ENCODE data around the gene SBF1.
"Not testable (repeated sequence)": the region's sequence is repeated elsewhere in the genome, so short reads cannot be mapped to it uniquely, and the experiment has no call there.

SBF1 gene, protein sequence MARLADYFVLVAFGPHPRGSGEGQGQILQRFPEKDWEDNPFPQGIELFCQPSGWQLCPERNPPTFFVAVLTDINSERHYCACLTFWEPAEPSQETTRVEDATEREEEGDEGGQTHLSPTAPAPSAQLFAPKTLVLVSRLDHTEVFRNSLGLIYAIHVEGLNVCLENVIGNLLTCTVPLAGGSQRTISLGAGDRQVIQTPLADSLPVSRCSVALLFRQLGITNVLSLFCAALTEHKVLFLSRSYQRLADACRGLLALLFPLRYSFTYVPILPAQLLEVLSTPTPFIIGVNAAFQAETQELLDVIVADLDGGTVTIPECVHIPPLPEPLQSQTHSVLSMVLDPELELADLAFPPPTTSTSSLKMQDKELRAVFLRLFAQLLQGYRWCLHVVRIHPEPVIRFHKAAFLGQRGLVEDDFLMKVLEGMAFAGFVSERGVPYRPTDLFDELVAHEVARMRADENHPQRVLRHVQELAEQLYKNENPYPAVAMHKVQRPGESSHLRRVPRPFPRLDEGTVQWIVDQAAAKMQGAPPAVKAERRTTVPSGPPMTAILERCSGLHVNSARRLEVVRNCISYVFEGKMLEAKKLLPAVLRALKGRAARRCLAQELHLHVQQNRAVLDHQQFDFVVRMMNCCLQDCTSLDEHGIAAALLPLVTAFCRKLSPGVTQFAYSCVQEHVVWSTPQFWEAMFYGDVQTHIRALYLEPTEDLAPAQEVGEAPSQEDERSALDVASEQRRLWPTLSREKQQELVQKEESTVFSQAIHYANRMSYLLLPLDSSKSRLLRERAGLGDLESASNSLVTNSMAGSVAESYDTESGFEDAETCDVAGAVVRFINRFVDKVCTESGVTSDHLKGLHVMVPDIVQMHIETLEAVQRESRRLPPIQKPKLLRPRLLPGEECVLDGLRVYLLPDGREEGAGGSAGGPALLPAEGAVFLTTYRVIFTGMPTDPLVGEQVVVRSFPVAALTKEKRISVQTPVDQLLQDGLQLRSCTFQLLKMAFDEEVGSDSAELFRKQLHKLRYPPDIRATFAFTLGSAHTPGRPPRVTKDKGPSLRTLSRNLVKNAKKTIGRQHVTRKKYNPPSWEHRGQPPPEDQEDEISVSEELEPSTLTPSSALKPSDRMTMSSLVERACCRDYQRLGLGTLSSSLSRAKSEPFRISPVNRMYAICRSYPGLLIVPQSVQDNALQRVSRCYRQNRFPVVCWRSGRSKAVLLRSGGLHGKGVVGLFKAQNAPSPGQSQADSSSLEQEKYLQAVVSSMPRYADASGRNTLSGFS (N-terminal part only)

DNA sequence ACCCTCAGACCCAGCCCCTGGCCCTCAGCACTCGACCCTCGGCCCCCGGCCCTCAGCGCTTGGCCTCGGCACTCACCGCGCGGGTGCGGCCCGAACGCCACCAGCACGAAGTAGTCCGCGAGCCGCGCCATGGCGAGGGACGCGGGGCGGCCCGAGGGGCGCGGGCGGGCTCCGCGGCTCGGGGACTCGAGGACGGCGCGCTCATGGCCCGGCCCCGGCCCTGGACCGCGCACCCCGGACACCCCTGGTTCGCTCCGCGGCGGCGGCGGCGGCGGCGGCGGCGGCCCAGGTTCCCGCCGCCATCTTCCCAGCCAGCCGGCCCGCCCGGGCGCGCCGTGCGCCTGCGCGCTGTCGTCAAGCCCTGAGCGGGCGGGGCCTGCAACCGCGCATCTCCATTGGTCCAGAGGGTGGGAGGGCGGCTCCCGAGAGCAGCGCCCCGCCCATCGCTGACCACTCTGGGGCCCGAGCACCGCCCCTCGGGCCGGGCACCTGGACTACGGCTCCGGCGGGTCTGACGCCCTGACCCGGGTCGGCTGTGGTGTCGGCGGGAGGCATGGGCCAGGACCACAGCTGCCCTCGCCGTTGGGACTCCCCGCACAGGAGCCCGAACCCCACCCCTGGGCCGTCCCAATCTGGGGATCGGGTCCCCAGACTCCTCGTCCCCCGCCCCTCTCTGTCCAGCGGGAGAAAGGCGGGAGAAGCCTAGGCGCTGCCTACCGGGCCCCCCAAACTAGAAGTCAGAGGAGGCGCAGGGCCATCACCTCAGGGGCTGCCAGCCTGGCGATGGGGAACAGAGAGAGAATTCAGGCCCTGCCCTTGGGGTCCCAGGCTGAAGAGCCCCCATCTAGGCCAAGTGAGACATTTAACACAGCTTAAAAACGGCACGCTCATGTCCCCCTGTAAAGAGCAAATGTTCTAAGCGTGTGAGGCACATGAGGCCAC is at the start of gene SBF1:
SBF1 (minus strand) TSS at position 326 of the 942 bp plus-strand sequence; CDS start at position 131, 195 bp downstream.
- FAIRE-seq, result no peak

DNA sequence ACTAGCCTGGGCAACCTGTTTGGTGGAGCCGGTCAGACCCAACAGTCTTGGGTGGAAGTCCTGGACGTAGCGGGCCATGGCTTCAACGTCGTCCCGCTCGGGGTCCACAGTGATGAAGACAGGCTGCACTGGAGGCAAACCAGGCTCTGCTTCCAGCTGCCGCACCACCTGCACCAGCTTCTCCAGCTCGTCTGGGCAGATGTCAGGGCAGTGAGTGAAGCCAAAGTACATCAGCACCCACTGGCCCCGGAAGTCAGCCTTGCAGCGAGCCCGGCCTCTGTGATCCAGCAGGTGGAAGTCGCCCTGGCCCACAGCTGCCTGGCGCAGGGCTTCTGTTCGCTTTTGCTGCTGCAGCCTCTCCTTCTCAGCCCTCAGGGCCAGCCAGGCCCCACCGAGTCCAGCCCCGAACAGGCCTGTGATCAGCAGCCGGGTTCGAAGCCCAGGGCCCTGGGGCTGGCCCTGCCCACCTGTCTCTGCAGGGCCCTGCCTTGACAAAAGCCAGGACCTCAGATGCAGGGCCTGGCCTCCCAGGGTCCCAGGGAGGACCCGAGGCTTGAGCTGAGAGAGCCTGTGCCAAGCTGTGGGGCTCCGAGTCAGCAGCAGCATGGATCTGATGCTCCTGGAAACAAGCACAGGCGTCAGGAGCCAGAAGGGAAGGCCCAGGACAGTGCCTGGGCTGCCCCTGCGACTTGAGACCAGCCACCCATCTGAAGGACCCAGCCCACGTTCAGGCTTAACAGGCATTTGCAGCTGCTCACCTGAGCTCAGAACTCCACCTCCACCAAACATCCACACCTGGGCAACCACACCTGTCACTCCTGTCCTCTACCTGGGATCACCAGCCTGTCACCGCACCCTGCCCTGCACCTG is 49.2 kb upstream of the SBF1 start:
- no peak for FAIRE-seq

DNA sequence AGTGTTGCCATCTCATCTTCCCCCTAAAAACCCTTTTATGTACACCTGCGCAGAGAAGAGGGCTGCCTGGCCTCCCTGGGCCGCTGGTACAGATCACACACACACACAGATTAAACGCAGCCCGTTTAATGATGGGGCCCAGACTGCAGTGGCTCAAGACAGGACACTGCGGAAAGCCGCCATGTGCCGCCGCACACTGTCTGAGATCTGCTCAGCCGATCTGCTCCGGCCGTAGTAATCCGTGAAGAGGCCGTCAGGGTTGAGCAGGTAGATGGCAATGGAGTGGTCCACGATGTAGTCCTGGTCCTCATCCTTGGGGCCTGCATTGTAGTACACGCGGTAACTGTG is 48.6 kb upstream of the SBF1 start:
- no peak for FAIRE-seq

DNA sequence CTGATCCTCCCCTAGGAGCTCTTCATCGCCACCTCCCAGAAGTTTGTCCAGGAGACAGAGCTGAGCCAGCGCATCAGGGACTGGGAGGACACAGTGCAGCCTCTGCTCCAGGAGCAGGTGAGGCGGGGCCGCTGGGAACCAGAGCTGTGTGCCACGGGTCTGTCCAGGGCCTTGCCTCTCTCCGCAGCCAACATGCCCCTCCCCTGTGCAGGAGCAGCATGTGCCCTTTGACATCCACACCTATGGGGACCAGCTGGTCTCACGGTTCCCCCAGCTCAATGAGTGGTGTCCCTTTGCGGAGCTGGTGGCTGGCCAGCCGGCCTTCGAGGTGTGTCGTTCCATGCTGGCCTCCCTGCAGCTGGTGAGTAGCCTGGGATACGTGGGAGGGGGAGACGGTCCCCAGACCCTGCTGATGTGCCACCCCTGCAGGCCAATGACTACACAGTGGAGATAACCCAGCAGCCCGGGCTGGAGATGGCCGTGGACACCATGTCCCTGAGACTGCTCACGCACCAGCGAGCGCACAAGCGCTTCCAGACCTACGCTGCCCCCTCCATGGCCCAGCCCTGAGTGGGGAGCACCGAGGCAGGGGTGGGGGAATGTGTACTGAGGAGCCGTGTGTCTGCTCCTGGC is 48.1 kb upstream of the SBF1 start:
- FAIRE-seq, result no peak

DNA sequence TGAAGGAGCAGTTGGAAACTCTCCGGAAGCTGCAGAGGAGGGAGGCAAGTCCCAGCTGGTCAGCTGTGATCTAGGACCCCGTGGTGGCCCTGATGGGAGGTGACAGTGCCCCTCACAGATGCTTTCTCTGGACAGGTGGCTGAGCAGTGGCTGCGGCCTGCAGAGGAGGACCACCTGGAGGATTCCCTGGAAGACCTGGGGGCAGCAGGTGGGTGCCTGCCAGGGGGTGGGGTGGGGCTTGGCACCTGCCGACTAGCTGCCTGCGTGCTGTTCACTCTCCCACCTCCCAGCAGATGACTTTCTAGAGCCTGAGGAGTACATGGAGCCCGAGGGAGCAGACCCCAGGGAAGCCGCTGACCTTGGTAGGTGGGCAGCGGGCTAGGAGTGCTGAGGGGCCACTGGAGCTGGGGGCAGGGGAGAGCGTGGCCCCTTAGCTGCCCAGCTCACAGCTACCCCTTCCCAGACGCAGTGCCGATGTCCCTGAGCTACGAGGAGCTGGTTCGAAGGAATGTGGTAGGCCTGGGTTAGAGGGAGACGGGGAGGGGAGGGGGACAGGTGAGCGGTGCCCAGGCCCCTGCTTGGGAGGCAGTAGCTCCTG is 47.5 kb upstream of the SBF1 start:
- no peak for FAIRE-seq

DNA sequence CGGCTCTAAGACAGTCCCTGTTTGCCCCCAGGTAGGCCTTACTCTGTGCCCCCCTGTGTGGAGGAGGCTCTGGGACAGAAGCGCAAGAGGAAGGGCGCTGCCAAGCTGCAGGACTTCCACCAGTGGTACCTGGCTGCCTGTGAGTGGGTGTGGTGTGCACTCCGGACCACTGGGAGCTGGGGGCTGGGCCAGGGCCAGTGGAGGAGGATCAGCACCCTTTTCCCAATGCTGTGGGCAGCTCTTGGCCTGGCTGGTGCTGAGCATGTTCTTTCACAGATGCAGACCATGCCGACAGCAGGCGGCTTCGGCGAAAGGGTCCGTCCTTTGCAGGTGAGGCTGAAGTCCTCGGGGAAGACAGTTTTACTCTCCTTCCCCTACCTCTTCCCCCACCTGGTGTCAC is 46.9 kb upstream of the SBF1 start:
- no peak for FAIRE-seq

DNA sequence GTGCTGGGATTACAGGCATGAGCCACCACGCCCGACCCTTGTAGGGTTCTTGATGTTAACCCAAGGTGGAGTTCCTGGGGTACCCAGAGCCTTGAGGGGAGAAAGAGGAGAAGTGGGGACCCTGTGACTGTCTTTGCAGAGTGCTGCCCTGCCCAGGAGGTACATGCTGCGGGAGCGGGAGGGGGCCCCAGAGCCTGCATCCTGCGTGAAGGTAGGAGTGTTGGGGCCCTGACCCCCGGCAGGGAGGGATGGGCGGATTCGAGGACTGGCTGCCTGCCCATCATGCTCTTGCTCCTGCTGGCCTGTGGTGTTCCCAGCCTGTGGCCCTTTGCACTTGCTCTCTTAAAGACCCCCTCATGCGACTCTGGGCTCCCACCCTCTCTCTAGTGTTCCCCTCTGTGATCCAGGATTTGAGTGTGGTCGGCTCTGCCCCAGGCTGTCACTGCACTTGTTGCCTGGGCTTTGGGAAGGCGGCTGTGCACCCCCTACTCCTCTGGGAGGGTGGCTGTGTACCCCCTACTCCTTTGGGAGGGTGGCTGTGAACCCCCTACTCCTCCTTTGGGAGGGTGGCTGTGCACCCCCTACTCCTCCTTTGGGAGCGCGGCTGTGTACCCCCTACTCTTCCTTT is 46.1 kb upstream of the SBF1 start:
- FAIRE-seq, result no peak

DNA sequence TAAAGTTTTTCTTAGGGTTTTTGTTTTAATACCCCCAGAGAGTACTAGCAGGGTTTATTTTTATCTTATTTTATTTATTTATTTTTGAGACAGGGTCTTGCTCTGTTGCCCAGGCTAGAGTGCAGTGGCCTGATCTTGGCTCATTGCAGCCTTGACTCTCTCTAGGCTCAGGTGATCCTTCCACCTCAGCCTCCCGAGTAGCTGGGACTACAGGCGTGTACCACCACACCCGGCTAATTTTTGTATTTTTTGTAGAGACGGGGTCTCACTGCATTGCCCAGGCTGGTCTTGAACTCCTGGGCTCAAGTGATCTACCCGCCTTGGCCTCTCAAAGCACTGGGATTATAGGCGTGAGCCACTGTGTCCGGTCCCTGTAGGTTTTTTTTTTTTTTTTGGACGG is 45.3 kb upstream of the SBF1 start:
- FAIRE-seq, result not testable (repeated sequence)

DNA sequence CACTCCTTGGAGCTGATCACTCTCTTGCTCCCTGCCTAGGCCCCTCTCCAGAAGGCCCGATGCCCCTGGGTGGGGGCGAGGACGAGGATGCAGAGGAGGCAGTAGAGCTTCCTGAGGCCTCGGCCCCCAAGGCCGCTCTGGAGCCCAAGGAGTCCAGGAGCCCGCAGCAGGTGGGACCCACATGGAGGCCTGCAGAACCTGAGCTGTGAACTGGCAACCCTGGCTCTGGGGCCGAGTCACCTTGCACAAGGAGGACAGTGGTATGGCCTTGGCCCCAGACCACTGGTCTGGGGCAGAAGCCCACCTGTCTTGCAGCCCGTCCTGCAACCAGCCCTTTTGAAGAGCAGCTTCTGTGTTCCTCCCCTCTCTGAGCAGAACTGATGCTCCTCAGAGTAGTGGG is 44.3 kb upstream of the SBF1 start:
- no peak for FAIRE-seq

DNA sequence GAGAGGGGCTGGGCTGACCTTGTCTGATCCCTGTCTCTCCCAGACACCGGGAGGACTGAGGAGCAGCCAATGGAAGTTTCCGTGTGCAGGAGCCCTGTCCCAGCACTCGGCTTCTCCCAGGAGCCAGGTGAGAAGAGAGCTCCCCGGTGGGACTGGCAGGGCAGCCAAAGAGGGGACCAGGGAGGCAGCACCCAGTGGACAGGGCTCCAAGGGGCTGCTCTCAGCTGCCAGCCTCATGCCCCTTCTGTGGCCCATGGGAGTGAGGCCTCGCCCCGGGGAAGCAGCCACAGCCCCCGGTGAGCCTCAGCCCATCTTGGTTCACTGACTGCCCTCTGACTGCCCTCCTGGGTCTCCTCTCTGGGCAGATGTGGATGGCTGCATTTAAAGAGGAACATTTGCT is 43.8 kb upstream of the SBF1 start:
- FAIRE-seq, result no peak

DNA sequence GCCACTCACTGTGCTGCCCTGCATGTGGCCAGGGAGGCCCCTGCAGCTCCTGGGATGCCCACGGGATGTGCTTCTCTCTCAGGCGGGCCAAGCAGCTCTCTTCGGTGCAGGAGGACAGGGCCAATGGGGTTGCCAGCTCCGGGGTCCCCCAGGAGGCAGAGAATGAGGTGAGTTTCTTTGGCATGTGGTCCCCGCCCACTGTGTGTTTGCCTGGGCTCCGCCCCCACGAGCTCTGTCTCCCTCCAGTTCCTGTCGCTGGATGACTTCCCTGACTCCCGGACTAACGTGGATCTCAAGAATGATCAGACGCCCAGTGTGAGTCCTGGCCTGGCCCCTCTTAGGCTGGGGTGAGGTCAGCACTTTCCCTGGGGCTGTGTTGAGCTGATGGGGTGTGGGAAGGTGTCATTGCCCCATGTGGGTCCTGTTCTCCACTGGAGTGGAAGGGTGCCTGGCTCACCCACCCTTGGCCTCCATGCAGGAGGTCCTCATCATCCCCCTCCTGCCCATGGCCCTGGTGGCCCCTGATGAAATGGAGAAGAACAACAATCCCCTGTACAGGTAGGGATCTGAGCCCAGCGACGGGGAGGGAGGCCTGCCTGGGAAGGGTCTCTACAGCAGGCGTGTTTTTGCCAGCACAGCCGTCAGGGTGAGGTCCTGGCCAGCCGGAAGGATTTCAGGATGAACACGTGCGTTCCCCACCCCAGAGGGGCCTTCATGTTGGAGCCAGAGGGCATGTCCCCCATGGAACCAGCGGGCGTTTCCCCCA is 42.8 kb upstream of the SBF1 start:
- FAIRE-seq, result no peak

DNA sequence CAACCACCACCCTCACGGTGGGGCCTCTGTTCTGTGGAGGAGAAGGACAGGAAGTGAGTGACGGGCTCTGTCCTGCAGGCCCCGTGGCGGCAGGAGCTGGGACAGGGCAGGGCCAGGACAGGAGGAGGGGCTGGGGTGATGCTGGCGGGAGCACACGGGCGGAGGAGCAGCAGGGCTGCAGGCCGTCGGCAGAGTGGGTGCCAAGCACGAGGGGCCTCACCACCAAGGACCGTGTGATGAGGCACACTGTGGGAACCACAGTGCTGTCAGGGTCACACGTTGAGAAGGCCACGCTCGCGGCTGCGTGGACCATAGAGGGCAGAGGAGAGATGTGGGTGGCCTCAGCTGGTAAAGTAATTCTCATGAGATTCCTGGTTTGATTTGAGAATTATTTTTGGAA is 42.1 kb upstream of the SBF1 start:
- FAIRE-seq, result no peak

DNA sequence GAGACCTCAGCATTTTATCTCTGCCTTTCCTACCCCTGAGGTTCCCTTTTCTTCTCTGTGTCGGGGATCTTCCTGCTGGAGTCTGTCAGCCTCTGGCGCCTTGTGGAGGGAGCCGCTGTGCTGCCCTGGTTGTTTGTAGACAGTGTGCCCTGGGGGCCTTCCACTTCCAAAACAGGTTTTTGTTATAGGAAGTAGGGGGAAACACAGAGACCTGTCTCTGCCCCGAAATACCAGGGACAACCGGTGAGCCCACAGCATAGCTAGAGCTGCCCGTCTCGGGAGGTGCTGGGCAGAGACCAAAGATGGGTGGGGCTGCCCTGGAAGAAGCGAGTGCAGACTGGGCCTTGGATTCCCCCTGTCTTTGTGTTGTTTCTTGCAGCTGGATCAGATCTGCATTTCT is 41.2 kb upstream of the SBF1 start:
- FAIRE-seq, result no peak

DNA sequence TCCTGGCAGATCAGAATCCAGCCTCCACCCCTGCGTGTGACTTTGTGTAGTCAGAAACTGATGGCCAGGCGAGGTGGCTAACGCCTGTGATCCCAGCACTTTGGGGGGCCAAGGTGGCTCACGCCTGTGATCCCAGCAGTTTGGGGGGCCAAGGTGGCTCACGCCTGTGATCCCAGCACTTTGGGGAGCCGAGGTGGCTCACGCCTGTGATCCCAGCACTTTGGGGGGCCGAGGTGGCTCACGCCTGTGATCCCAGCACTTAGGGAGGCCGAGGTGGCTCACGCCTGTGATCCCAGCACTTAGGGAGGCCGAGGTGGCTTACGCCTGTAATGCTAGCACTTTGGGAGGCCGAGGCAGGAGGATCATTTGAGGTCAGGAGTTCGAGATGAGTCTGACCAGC is 38.3 kb upstream of the SBF1 start:
- no peak for FAIRE-seq

DNA sequence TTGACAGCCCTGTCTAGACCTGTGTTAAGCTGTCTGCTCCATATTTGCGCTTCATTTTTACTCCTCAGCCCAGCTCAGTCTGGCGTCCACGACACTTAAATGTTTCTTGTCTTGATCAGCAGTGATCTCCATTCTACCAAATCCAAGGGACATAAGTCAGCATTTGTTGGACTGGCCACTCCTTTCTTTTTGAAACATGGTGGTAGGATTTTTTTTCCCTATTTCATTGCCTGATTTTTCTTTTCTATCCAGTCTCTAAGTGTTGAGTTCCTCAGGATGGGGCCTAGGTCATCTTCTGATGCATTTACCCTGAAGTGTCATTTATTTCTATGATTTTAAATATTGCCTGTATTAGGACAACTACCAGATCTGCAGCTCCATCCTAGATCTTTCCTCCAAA is 34.1 kb upstream of the SBF1 start:
- FAIRE-seq, result no peak

DNA sequence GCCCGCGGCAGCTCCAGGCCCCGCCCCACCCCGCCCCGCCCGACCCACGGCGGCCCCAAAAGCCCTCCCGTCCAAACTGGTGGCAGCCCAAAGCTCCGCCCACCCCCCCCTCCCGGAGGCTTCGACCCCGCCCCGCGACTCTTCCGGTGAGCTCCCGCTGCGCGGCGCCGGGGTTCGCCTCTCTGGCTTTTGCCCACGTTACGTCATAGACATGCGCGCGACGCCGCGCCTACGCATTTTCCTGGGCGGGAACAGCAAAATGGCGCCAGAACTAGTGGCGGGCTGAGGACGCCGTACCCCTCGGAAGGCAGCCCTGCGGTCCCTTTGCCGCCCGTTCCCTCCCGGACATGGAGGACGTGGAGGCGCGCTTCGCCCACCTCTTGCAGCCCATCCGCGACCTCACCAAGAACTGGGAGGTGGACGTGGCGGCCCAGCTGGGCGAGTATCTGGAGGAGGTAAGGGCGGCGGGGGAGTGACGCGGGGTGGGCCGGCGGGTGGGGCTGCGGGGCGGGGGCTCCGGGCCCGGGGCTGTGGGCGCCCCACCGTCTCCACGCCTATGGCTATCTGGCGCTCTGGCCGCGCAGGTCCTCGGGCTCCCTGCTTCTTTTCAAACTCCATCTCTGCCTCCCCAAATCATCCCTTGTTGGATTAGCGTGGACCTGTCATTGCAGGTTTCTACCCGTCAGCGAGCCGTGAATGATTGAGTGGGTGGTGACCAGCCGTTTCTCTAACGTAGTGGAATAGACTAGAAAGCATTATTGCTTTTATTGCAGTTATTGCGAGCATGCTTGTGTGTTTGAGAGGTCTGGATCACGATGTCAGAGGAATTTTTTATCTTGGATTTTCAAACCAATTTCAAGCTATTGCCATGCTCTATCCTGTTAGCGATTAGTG is 33.4 kb upstream of the SBF1 start, which contains the start of gene NCAPH2:
NCAPH2 (plus strand) TSS at position 234 of the 894 bp plus-strand sequence; CDS start at position 348, 114 bp downstream.
- FAIRE-seq, result peak; percentile 41

DNA sequence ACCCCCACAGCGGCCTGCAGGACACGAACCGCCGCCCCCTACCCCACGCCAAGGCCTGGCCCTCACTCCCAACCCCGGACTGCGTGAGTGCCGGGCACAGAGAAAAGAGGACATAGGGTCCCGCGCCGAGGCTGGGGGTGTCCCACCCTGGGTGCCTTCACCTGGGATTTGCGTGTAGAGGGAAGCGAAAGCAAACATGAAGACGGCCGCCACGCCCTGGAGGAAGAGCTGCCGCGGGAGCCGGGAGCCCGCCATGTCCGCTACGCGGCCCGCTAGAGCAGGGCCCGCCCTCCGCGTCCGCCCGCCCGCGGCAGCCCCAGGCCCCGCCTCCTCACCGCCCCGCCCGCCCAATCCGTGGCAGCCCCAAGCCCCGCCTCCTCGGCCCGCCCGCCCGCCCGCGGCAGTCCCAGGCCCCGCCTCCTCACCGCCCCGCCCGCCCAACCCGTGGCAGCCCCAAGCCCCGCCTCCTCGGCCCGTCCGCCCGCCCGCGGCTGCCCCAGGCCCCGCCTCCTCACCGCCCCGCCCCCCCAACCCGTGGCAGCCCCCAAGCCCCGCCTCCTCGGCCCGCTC is 32.7 kb upstream of the SBF1 start, which contains the start of gene LMF2:
LMF2 (minus strand) TSS at position 282 of the 570 bp plus-strand sequence; CDS start at position 255, 27 bp downstream.
- no peak for FAIRE-seq

Measured in islet of Langerhans (tissue), 1 donor.